H9 (cell line): ENCODE data around the gene KRTAP12-1. TPM values are rescaled to one million over a fixed set of nuclear protein-coding genes. Genes with fewer than 3 reads are reported as not detected.
A peak's percentile ranks its signal among the peaks of the same experiment; 100 is the strongest.

ENCODE experiments used
- DNase-seq: peaks from one replicate; pipeline ENCODE4 v3.0.0-alpha.2; 2017
- H2AFZ ChIP-seq: one replicate; pipeline ENCODE4 v1.6.1; 2013; ENCODE audit warnings: mild to moderate bottlenecking, low read length, control low read depth, moderate library complexity
- H2AK5ac ChIP-seq: 2 replicates; pipeline ENCODE4 v1.6.1; 2013; ENCODE audit warnings: low read length, control low read depth, mixed read lengths; ENCODE audit not compliant: insufficient read length
- H2BK120ac ChIP-seq: one replicate; pipeline ENCODE4 v1.6.1; 2013; ENCODE audit warnings: low read depth, mild to moderate bottlenecking, low read length, control low read depth, inconsistent platforms; ENCODE audit not compliant: poor library complexity, severe bottlenecking
- H2BK12ac ChIP-seq: 2 replicates; pipeline ENCODE4 v1.6.1; 2013; ENCODE audit warnings: low read length, control low read depth, mixed read lengths, low read depth; ENCODE audit not compliant: insufficient read length
- H2BK15ac ChIP-seq: 2 replicates; pipeline ENCODE4 v1.6.1; 2013; ENCODE audit warnings: low read depth, low read length, control low read depth
- H2BK20ac ChIP-seq: one replicate; pipeline ENCODE4 v1.6.1; 2013; ENCODE audit warnings: low read depth, mild to moderate bottlenecking, low read length, control low read depth, inconsistent platforms; ENCODE audit not compliant: poor library complexity, severe bottlenecking
- H2BK5ac ChIP-seq: 2 replicates; pipeline ENCODE4 v1.6.1; 2013; ENCODE audit warnings: low read length, control low read depth, mixed read lengths; ENCODE audit not compliant: insufficient read length
- H3K14ac ChIP-seq: 2 replicates; pipeline ENCODE4 v1.6.1; 2013; ENCODE audit warnings: low read length, control low read depth; ENCODE audit not compliant: insufficient read depth
- H3K18ac ChIP-seq: 2 replicates; pipeline ENCODE4 v1.6.1; 2013; ENCODE audit warnings: low read depth, mild to moderate bottlenecking, mixed read lengths, low read length, control low read depth; ENCODE audit not compliant: insufficient read length
- H3K23ac ChIP-seq: 2 replicates; pipeline ENCODE4 v1.6.1; 2013; ENCODE audit warnings: low read length, control low read depth, mixed read lengths, low read depth; ENCODE audit not compliant: insufficient read length
- H3K23me2 ChIP-seq: 2 replicates; pipeline ENCODE4 v1.6.1; 2013; ENCODE audit warnings: low read depth, mild to moderate bottlenecking, mixed read lengths, low read length, control low read depth; ENCODE audit not compliant: insufficient read length, poor library complexity, severe bottlenecking
- H3K27ac ChIP-seq: 2 replicates; pipeline ENCODE4 v1.5.1; 2013; ENCODE audit warnings: low read length, control low read depth, mixed read lengths, low read depth; ENCODE audit not compliant: insufficient read length
- H3K27me3 ChIP-seq: 2 replicates; pipeline ENCODE4 v1.6.1; 2013; ENCODE audit warnings: low read length, control low read depth, inconsistent platforms; ENCODE audit not compliant: insufficient read depth
- H3K4ac ChIP-seq: 2 replicates; pipeline ENCODE4 v1.6.1; 2013; ENCODE audit warnings: low read depth, mild to moderate bottlenecking, control low read depth, inconsistent platforms, low read length, moderate library complexity
- H3K4me1 ChIP-seq: 2 replicates; pipeline ENCODE4 v1.6.1; 2013; ENCODE audit warnings: low read length, control low read depth, inconsistent platforms; ENCODE audit not compliant: insufficient read depth
- H3K4me2 ChIP-seq: 2 replicates; pipeline ENCODE4 v1.6.1; 2013; ENCODE audit warnings: low read length, control low read depth, mixed read lengths; ENCODE audit not compliant: insufficient read length, insufficient read depth
- H3K56ac ChIP-seq: 2 replicates; pipeline ENCODE4 v1.6.1; 2013; ENCODE audit warnings: low read depth, mild to moderate bottlenecking, mixed read lengths, low read length, control low read depth; ENCODE audit not compliant: insufficient read length
- H3K79me1 ChIP-seq: 2 replicates; pipeline ENCODE4 v1.6.1; 2013; ENCODE audit warnings: low read depth, mild to moderate bottlenecking, moderate library complexity, low read length, control low read depth, inconsistent platforms; ENCODE audit not compliant: insufficient read depth, poor library complexity, severe bottlenecking
- H3K79me2 ChIP-seq: 2 replicates; pipeline ENCODE4 v1.6.1; 2013; ENCODE audit warnings: low read length, control low read depth, inconsistent platforms; ENCODE audit not compliant: insufficient read depth
- H3K9ac ChIP-seq: 2 replicates; pipeline ENCODE4 v1.6.1; 2013; ENCODE audit warnings: low read length, control low read depth, mixed read lengths; ENCODE audit not compliant: insufficient read length; ENCODE audit errors: extremely low read depth
- H3K9me3 ChIP-seq: one replicate; pipeline ENCODE4 v1.6.1; 2013; ENCODE audit warnings: low read depth, low read length, inconsistent platforms; ENCODE audit not compliant: control insufficient read depth
- H3T11ph ChIP-seq: one replicate; pipeline ENCODE4 v1.6.1; 2013; ENCODE audit warnings: mild to moderate bottlenecking, low read length, control low read depth, inconsistent platforms
- H4K20me1 ChIP-seq: one replicate; pipeline ENCODE4 v1.6.1; 2013; ENCODE audit not compliant: control insufficient read depth, insufficient read length, insufficient read depth
- H4K5ac ChIP-seq: 2 replicates; pipeline ENCODE4 v1.6.1; 2013; ENCODE audit warnings: low read depth, mild to moderate bottlenecking, mixed read lengths, low read length, control low read depth; ENCODE audit not compliant: insufficient read length
- H4K8ac ChIP-seq: replicated peaks from 2 replicates; pipeline ENCODE4 v1.6.1; 2013; ENCODE audit warnings: low read length, control low read depth, mixed read lengths, low read depth; ENCODE audit not compliant: insufficient read length
- H4K91ac ChIP-seq: 2 replicates; pipeline ENCODE4 v1.6.1; 2013; ENCODE audit warnings: low read depth, mild to moderate bottlenecking, moderate library complexity, mixed read lengths, low read length, control low read depth; ENCODE audit not compliant: insufficient read length
- H3K27ac Mint-ChIP-seq, 3 experiments: 2 replicates in 2 of 3; 3 replicates in 1 of 3; pipeline ENCODE4 v1.8.0; 2020 to 2021; ENCODE audit warnings: mixed read lengths in 3 of 3, mild to moderate bottlenecking in 1 of 3, moderate library complexity in 1 of 3
- H3K27me3 Mint-ChIP-seq: 2 replicates; pipeline ENCODE4 v1.8.0; 2021; ENCODE audit warnings: low read depth, mild to moderate bottlenecking, moderate library complexity, mixed read lengths
- H3K36me3 Mint-ChIP-seq, 3 experiments: 2 replicates in 2 of 3; 3 replicates in 1 of 3; pipeline ENCODE4 v1.8.0; 2020 to 2021; ENCODE audit warnings: low read depth in 3 of 3, mixed read lengths in 3 of 3; ENCODE audit not compliant: insufficient read depth in 1 of 3
- H3K4me1 Mint-ChIP-seq, 2 experiments: 2 replicates each; pipeline ENCODE4 v1.8.0; 2020; ENCODE audit warnings: mixed read lengths in 2 of 2
- H3K4me3 Mint-ChIP-seq, 2 experiments: 2 replicates in 1 of 2; 3 replicates in 1 of 2; pipeline ENCODE4 v1.8.0; 2020 to 2021; ENCODE audit warnings: mild to moderate bottlenecking in 2 of 2, mixed read lengths in 2 of 2, moderate library complexity in 1 of 2
- H3K9me3 Mint-ChIP-seq, 2 experiments: 2 replicates in 1 of 2; 3 replicates in 1 of 2; pipeline ENCODE4 v1.8.0; 2020; ENCODE audit warnings: mild to moderate bottlenecking in 2 of 2, mixed read lengths in 2 of 2, moderate library complexity in 1 of 2
- WGBS: extraction: QIAGEN DNeasy Blood & Tissue Kit; methylation state at CpG from one replicate; pipeline ENCODE4 v1.1.7; 2013; ENCODE audit warnings: missing lambda C conversion rate, low lambda C conversion rate, mixed read lengths; ENCODE audit not compliant: insufficient read length; ENCODE audit errors: extremely low coverage; 5-methylcytosine and 5-hydroxymethylcytosine counted together
- total RNA-seq: library from RNA; stranded (reverse); gene quantifications from 2 replicates; pipeline ENCODE4 v1.2.1, GENCODE V29; 2021
- TF ChIP-seq, protein P1 (sequence below): fragments of 200-600 bp; sonication (generic); conservative IDR thresholded peaks from 3 replicates; pipeline ENCODE4 v1.8.0; 2021; ENCODE audit warnings: antibody characterized with exemption, mild to moderate bottlenecking

Gene KRTAP12-1
- total RNA-seq, 1 experiment from 2014 or later = not detected

DNA sequence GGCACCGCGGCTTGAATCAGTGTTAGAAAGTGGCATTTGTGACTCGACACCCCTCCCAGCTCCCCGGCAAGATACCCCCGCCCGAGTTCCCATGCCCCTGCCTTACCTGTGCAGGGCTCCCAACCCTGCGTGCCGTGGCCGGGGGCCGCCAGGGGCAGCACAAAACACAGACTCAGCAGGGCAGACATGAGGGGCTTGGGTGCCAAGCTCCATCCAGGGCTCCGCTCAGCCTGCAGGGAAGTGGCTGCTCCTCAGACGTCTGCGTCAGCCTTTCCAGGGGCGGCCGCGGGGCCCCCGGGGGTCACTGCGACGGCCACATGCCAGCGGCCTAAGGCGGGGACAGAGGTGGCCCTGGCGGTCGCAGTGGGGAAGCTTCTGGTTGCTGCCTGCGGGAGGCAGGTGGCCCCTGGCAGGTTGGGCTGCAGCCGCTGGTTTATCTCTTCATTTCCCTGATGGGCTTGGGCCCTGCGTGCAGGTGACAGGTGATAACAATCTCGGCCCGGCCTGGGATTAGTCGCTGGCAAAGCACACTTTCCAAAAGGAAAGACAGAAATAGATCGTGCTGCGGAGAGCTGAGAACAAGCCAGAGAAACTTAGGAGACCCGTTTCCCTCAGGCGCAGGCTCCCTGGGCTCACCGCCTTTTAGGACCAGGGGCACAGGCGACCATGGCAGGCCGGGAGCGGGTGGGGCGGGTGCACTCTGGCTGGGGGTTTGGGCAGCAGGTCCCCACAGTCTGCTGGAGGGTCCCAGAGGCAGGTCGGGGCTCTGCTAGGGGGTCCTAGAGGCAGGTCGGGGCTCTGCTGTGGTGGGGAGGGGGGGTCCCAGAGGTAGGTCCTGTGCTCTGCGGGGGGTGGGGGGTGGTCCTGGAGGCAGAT, 29.6 kb upstream of the KRTAP12-1 start, which contains the start of gene TSPEAR:
TSPEAR (minus strand) TSS at position 246 of the 876 bp plus-strand sequence; CDS start at position 188, 58 bp downstream.
- TF ChIP-seq, protein P1, sequence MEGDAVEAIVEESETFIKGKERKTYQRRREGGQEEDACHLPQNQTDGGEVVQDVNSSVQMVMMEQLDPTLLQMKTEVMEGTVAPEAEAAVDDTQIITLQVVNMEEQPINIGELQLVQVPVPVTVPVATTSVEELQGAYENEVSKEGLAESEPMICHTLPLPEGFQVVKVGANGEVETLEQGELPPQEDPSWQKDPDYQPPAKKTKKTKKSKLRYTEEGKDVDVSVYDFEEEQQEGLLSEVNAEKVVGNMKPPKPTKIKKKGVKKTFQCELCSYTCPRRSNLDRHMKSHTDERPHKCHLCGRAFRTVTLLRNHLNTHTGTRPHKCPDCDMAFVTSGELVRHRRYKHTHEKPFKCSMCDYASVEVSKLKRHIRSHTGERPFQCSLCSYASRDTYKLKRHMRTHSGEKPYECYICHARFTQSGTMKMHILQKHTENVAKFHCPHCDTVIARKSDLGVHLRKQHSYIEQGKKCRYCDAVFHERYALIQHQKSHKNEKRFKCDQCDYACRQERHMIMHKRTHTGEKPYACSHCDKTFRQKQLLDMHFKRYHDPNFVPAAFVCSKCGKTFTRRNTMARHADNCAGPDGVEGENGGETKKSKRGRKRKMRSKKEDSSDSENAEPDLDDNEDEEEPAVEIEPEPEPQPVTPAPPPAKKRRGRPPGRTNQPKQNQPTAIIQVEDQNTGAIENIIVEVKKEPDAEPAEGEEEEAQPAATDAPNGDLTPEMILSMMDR = peak; percentile 37; the same call in 2 of the 3 replicates
- Histone ChIP-seq H2BK5ac (no peak within 1 kb of the TSS), H3K27me3 (peaks cover 50% of the 10 kb centered on the region; the same call in 1 of the 2 replicates), H3K23me2 (peaks cover 34% of the 10 kb centered on the region), H3K56ac (no peak within 1 kb of the TSS), H2BK12ac (no peak within 1 kb of the TSS), H4K91ac (no peak within 1 kb of the TSS), H3K9ac (no peak within 1 kb of the TSS), H3K4me2 (peak within 1 kb of the TSS; percentile 39), H4K8ac (no peak within 1 kb of the TSS), H3K4ac (no peak within 1 kb of the TSS), H3T11ph (no peak within 1 kb of the TSS), H3K79me2 (no peaks in the 10 kb centered on the region), H4K20me1 (no peaks in the 10 kb centered on the region), H2BK15ac (no peak within 1 kb of the TSS), H4K5ac (no peak within 1 kb of the TSS), H3K14ac (no peak within 1 kb of the TSS), H2AFZ (no peak within 1 kb of the TSS), H3K9me3 (no peaks in the 10 kb centered on the region), H3K27ac (no peak within 1 kb of the TSS), H2BK120ac (no peak within 1 kb of the TSS), H3K79me1 (no peaks in the 10 kb centered on the region), H3K23ac (no peak within 1 kb of the TSS), H3K18ac (no peak within 1 kb of the TSS), H2BK20ac (no peak within 1 kb of the TSS), H3K4me1 (peaks cover 3% of the 10 kb centered on the region; the same call in 1 of the 2 replicates), H2AK5ac (no peak within 1 kb of the TSS)
- Mint-ChIP-seq H3K36me3 (no peaks in the 10 kb centered on the region; a peak in 3 of 7 replicates), H3K9me3 (no peaks in the 10 kb centered on the region), H3K4me1 (peaks cover 53 to 65% of the 10 kb centered on the region in 2 experiments), H3K27me3 (peaks cover 93% of the 10 kb centered on the region), H3K4me3 (peak within 1 kb of the TSS; percentile 56 to 86), H3K27ac (no peak within 1 kb of the TSS)
- peak; percentile 47 for DNase-seq
- WGBS = no CpG with 5 or more reads among the region's 41 CpGs
